Common myeloid progenitor, CD34-positive (primary cell): ENCODE results near the gene CEL.

ENCODE experiments used
- CTCF ChIA-PET: fragments of 350-600 bp; sonication (Branson Sonifier 250); formaldehyde crosslinking; loops from one replicate; lab custom pipeline; 2021; ENCODE audit warnings: antibody characterized with exemption; lab: Charles Lee
- POLR2A ChIA-PET: fragments of 350-600 bp; sonication (Branson Sonifier 250); formaldehyde crosslinking; loops from one replicate; lab custom pipeline; 2021; ENCODE audit warnings: antibody characterized with exemption; lab: Charles Lee
- DNase-seq, 3 donors: peaks; one replicate each; pipeline versions ENCODE4 v3.0.0 to v3.0.0-alpha.2; 2013
- H3K27ac ChIP-seq, 2 experiments: 1 replicate in 1 of 2; 2 replicates in 1 of 2; pipeline ENCODE4 v1.7.0; 2013; ENCODE audit warnings: inconsistent platforms in 2 of 2, low read length in 2 of 2, mild to moderate bottlenecking in 2 of 2, low read depth in 1 of 2, moderate library complexity in 1 of 2; ENCODE audit not compliant: severe bottlenecking in 2 of 2, insufficient read depth in 1 of 2, poor library complexity in 1 of 2
- H3K27me3 ChIP-seq, 5 experiments: replicated peaks in 2 of 5; 1 replicate in 3 of 5; 2 replicates in 2 of 5; pipeline versions ENCODE4 v1.6.1 to v1.7.0; 2013; ENCODE audit warnings: low read length in 4 of 5, mild to moderate bottlenecking in 2 of 5, moderate library complexity in 2 of 5, inconsistent platforms in 1 of 5; ENCODE audit not compliant: insufficient read depth in 5 of 5, control insufficient read depth in 4 of 5
- H3K36me3 ChIP-seq, 4 experiments: 1 replicate in 2 of 4; 2 replicates in 2 of 4; pipeline versions ENCODE4 v1.6.1 to v1.7.0; 2013; ENCODE audit warnings: low read length in 3 of 4, control low read depth in 1 of 4, mild to moderate bottlenecking in 1 of 4; ENCODE audit not compliant: control insufficient read depth in 4 of 4, insufficient read depth in 4 of 4
- H3K4me1 ChIP-seq, 4 experiments: 1 replicate in 3 of 4; 2 replicates in 1 of 4; pipeline versions ENCODE4 v1.6.1 to v1.7.1; 2013; ENCODE audit warnings: low read length in 3 of 4, mild to moderate bottlenecking in 3 of 4, control low read depth in 1 of 4, inconsistent platforms in 1 of 4, moderate library complexity in 1 of 4; ENCODE audit not compliant: control insufficient read depth in 4 of 4, insufficient read depth in 4 of 4; ENCODE audit errors: control extremely low read depth in 1 of 4
- H3K4me3 ChIP-seq, 7 experiments: 1 replicate in 4 of 7; 2 replicates in 3 of 7; pipeline versions ENCODE4 v1.5.1 to v1.7.0; 2013; ENCODE audit warnings: mild to moderate bottlenecking in 7 of 7, low read length in 6 of 7, moderate library complexity in 6 of 7, inconsistent platforms in 2 of 7, low read depth in 2 of 7, control low read depth in 1 of 7; ENCODE audit not compliant: insufficient read depth in 4 of 7, control insufficient read depth in 1 of 7; ENCODE audit errors: extremely low read depth in 1 of 7
- H3K9me3 ChIP-seq, 5 experiments: 1 replicate in 4 of 5; 2 replicates in 1 of 5; pipeline versions ENCODE4 v1.6.1 to v1.7.1; 2013; ENCODE audit warnings: low read length in 4 of 5, mild to moderate bottlenecking in 2 of 5, inconsistent platforms in 1 of 5, low read depth in 1 of 5, moderate library complexity in 1 of 5; ENCODE audit not compliant: control insufficient read depth in 4 of 5, insufficient read depth in 2 of 5; ENCODE audit errors: control extremely low read depth in 1 of 5
- WGBS: methylation state at CpG from one replicate; pipeline ENCODE4 v1.1.5; 2013; ENCODE audit not compliant: insufficient coverage; 5-methylcytosine and 5-hydroxymethylcytosine counted together

The CEL gene

DNA sequence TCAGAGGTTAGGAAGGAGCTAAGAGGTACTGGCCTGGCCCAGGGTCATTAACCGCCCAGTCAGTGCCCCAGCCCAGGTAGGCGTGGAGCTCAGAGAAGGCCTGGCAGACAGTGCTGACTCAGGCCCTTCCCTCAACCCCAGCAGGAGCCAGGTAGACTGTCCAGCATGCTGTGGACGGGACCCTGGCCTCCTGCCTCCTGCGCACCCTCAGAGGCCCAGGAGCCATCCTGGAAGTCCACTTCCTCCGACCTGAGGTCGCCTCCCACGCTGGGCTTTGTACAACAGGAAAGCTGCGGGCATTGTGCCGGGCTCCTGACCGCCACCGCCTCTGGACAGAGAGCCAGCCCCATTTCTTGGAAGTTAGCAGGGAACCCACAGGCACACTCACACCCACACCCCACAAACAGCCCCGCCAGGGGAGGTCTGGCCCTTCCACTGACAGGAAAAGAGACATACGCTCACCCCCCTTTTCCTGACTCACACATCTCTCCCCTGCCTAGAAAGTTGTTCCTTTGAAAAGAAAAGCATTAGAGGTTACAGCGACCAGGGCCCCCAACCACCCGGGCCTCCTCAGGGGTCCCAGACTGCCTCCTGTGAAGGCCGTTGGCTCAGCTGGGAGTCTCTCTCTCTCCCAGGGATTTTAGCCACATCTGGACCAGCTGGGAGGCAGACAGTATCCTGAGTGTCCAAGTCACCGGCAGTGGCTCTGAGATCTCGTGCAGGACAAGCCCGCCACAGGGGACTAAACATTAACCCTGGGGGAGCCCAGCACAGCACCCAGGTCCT lies 51.6 kb downstream of the CEL start:
- WGBS, result 31% methylated on average over 15 of the region's 19 CpGs

GRCh38 chr9:133113949-133114885 lies 52.4 kb downstream of the CEL start:
- no peaks in the 10 kb centered on the region for H3K27me3 ChIP-seq
- H3K4me3 ChIP-seq, result peak overlapping the region in 4 of 7 experiments; percentile 32 to 55 (median 50)
- 55% methylated on average over 18 of the region's 20 CpGs for WGBS
- H3K36me3 ChIP-seq, result peaks cover 0 to 36% (median 20%) of the 10 kb centered on the region in 4 experiments
- POLR2A ChIA-PET, result interaction anchor here (1.2 to 12.6 kb wide), 6 partner anchors 8 to 32 kb away, joined by 4 to 111 read pairs (median 14); partner anchors contain the start of gene RALGDS
- CTCF ChIA-PET, result interaction anchor here (1.0 to 22.2 kb wide), 7 partner anchors 8 to 57 kb away, joined by 3 to 445 read pairs (median 13); no protein-coding TSS in a partner anchor
- no peaks in the 10 kb centered on the region for H3K9me3 ChIP-seq
- H3K4me1 ChIP-seq, result peaks cover 2 to 78% (median 69%) of the 10 kb centered on the region in 4 experiments
- H3K27ac ChIP-seq, result peak overlapping the region in 1 of 2 experiments; percentile 82
- peak in 2 of 3 donors; percentile 48 to 60 for DNase-seq

More for the DNA sequence above, 51.6 kb downstream of the CEL start:
- H3K27ac ChIP-seq, result peak overlapping the region; percentile 61 to 82
- no peaks in the 10 kb centered on the region for H3K9me3 ChIP-seq
- H3K4me3 ChIP-seq, result peak overlapping the region in 5 of 7 experiments; percentile 19 to 55 (median 44)
- H3K36me3 ChIP-seq, result peaks cover 0 to 39% (median 28%) of the 10 kb centered on the region in 4 experiments
- peak in 2 of 3 donors; percentile 61 to 71 for DNase-seq
- H3K27me3 ChIP-seq, result no peaks in the 10 kb centered on the region
- ChIA-PET POLR2A (interaction anchor here (1.0 to 12.6 kb wide), 9 partner anchors 9 to 32 kb away, joined by 5 to 111 read pairs (median 8); partner anchors contain the start of gene RALGDS), CTCF (interaction anchor here (1.0 to 22.2 kb wide), 10 partner anchors 8 to 65 kb away, joined by 3 to 445 read pairs (median 10); no protein-coding TSS in a partner anchor)
- peaks cover 2 to 69% (median 63%) of the 10 kb centered on the region in 4 experiments for H3K4me1 ChIP-seq

DNA sequence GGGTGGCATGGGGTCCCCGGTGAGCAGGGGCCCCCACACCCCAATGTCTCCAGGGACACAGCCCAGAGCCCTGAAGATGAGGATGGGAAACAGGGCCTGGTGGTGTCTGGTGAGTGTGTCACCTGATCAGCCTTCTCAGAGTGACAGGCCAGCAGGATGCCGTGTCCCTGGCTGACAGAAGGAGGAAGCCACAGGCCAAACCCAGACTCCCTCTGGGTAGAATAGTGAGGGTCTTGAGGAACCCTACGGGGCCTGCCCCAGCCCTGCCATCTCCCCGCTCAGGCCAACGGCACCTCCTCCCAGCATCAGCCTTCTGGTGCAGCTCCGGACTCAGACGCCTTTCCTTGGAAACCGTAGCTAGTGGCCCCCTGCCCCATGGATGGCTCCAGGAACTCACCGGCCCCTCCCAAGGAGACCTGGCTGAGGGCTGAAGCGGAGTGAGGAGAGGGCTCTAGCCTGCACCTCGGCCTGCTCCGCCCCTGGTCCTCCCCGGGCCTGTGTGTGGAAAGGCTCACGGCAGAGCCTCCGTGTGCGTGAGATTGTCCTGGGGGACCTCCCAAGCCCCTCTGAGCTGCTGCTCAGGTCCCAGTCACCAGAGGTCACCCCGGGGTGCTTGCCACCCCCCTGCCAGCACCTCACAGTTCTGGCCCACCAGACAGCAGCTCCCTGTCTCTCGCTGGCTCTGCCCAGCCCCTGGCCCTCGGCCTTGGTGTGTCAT lies 53.3 kb downstream of the CEL start:
- Histone ChIP-seq H3K4me1 (peaks cover 2 to 86% (median 77%) of the 10 kb centered on the region in 4 experiments), H3K4me3 (peak overlapping the region in 2 of 7 experiments; percentile 20 to 23), H3K27me3 (no peaks in the 10 kb centered on the region), H3K36me3 (peaks cover 0 to 28% (median 12%) of the 10 kb centered on the region in 4 experiments), H3K9me3 (no peaks in the 10 kb centered on the region), H3K27ac (peak overlapping the region in 1 of 2 experiments; percentile 34)
- CTCF ChIA-PET, result interaction anchor here (0.8 to 22.2 kb wide), 8 partner anchors 9 to 32 kb away, joined by 3 to 445 read pairs (median 10); no protein-coding TSS in a partner anchor
- 69% methylated on average over 18 of the region's 19 CpGs for WGBS
- DNase-seq, result peak in 2 of 3 donors; percentile 74 to 76
- POLR2A ChIA-PET, result interaction anchor here (1.2 to 12.6 kb wide), 4 partner anchors 9 to 31 kb away, joined by 4 to 111 read pairs (median 36); no protein-coding TSS in a partner anchor

DNA sequence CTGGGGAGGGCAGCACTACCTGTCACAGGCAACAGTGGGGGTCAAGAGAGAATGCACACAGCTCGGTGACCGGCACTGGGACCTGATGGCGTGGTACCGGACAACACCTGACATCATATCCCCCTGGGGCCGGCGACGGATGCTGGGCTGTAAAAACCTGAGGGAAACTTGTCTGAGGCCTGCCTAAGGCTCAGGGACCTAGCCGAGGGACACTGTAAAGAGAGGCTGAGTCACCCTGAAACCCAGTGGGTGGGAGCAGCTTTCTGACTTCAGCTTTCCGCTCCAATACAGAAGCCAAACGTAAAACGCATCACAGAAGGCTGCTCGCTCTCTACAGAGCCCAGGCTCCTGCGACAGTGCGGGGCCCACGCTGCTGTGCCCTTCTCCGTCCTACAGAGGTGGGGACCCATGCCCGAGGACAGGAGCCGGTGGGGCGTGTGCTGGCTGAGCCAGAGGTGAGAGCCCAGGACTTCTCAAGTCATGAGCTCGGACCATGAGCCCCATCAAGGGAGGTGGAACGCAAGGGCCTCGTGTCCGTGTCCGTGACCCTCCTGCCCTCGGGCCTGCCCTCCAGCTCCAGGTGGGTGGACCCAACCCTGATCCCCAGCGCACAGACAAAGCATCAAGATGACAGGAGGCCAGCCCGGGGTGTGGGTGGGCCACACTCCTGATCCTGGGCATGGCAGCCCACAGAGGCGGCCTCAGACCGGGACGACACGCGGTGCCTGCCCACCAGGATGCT lies 54.0 kb downstream of the CEL start:
- Histone ChIP-seq H3K9me3 (no peaks in the 10 kb centered on the region), H3K27ac (peak overlapping the region in 1 of 2 experiments; percentile 34), H3K4me1 (peaks cover 2 to 92% (median 84%) of the 10 kb centered on the region in 4 experiments), H3K27me3 (no peaks in the 10 kb centered on the region), H3K4me3 (peak overlapping the region in 1 of 7 experiments; percentile 9), H3K36me3 (peaks cover 0 to 23% (median 8%) of the 10 kb centered on the region in 4 experiments)
- peak in 2 of 3 donors; percentile 46 to 50 for DNase-seq
- CTCF ChIA-PET, result interaction anchor here (0.8 to 22.2 kb wide), 6 partner anchors 10 to 32 kb away, joined by 3 to 445 read pairs (median 6); no protein-coding TSS in a partner anchor
- WGBS, result 95% methylated on average over 30 of the region's 32 CpGs
- POLR2A ChIA-PET, result interaction anchor here (0.7 to 12.6 kb wide), 6 partner anchors 8 to 30 kb away, joined by 3 to 111 read pairs (median 5); no protein-coding TSS in a partner anchor

GRCh38 chr9:133116346-133117231 lies 54.8 kb downstream of the CEL start:
- Histone ChIP-seq H3K27me3 (no peaks in the 10 kb centered on the region), H3K9me3 (no peaks in the 10 kb centered on the region), H3K27ac (no peak overlapping the region), H3K4me1 (peaks cover 2 to 95% (median 86%) of the 10 kb centered on the region in 4 experiments), H3K4me3 (no peak overlapping the region), H3K36me3 (peaks cover 0 to 17% (median 4%) of the 10 kb centered on the region in 4 experiments)
- CTCF ChIA-PET, result interaction anchor here (1.2 to 22.2 kb wide), 7 partner anchors 9 to 31 kb away, joined by 4 to 445 read pairs (median 7); no protein-coding TSS in a partner anchor
- DNase-seq, result no peak
- POLR2A ChIA-PET, result interaction anchor here (0.7 to 12.6 kb wide), 4 partner anchors 9 to 29 kb away, joined by 3 to 111 read pairs (median 4); no protein-coding TSS in a partner anchor
- WGBS, result 99% methylated on average over 20 of the region's 20 CpGs
